Activated naive CD4-positive, alpha-beta T cell treated with anti-CD3 and anti-CD28 coated beads, Interleukin-2, amount 50 U/mL, for 24 hours (primary cell): Measurements from ENCODE around the gene HABP4.

Source experiments
- H3K27ac Mint-ChIP-seq: one replicate; pipeline ENCODE4 v1.8.0; 2021; ENCODE audit warnings: mild to moderate bottlenecking, mixed read lengths
- H3K27me3 Mint-ChIP-seq: one replicate; pipeline ENCODE4 v1.8.0; 2021; ENCODE audit warnings: mixed read lengths
- H3K36me3 Mint-ChIP-seq: one replicate; pipeline ENCODE4 v1.8.0; 2021; ENCODE audit warnings: mixed read lengths
- H3K4me1 Mint-ChIP-seq: one replicate; pipeline ENCODE4 v1.8.0; 2021; ENCODE audit warnings: mixed read lengths
- H3K4me3 Mint-ChIP-seq: one replicate; pipeline ENCODE4 v1.8.0; 2021; ENCODE audit warnings: mild to moderate bottlenecking, mixed read lengths
- H3K9me3 Mint-ChIP-seq: one replicate; pipeline ENCODE4 v1.8.0; 2021; ENCODE audit warnings: mixed read lengths

The HABP4 gene

GRCh38 chr9:96453625-96454024 lies 3.7 kb downstream of the HABP4 start:
- Mint-ChIP-seq H3K27me3 (no peaks in the 10 kb centered on the region), H3K36me3 (peaks cover 5% of the 10 kb centered on the region), H3K9me3 (no peaks in the 10 kb centered on the region), H3K4me1 (peaks cover 28% of the 10 kb centered on the region), H3K4me3 (no peak overlapping the region), H3K27ac (peak overlapping the region; percentile 63)

GRCh38 chr9:96457266-96457665 lies 7.3 kb downstream of the HABP4 start:
- Mint-ChIP-seq H3K36me3 (peaks cover 15% of the 10 kb centered on the region), H3K4me3 (no peak overlapping the region), H3K4me1 (peaks cover 22% of the 10 kb centered on the region), H3K27ac (no peak overlapping the region), H3K9me3 (no peaks in the 10 kb centered on the region), H3K27me3 (no peaks in the 10 kb centered on the region)

GRCh38 chr9:96458226-96458625 lies 8.3 kb downstream of the HABP4 start:
- H3K4me1 Mint-ChIP-seq: peaks cover 16% of the 10 kb centered on the region
- H3K9me3 Mint-ChIP-seq: no peaks in the 10 kb centered on the region
- no peak overlapping the region for H3K27ac Mint-ChIP-seq
- no peaks in the 10 kb centered on the region for H3K27me3 Mint-ChIP-seq
- H3K36me3 Mint-ChIP-seq: peaks cover 15% of the 10 kb centered on the region
- no peak overlapping the region for H3K4me3 Mint-ChIP-seq

GRCh38 chr9:96459268-96460007 lies 9.5 kb downstream of the HABP4 start:
- Mint-ChIP-seq H3K4me1 (peaks cover 8% of the 10 kb centered on the region), H3K9me3 (no peaks in the 10 kb centered on the region), H3K36me3 (peaks cover 14% of the 10 kb centered on the region), H3K4me3 (no peak overlapping the region), H3K27me3 (no peaks in the 10 kb centered on the region), H3K27ac (peak overlapping the region; percentile 18)

- Mint-ChIP-seq H3K27me3 (no peaks in the 10 kb centered on the region), H3K27ac (no peak overlapping the region), H3K36me3 (peaks cover 18% of the 10 kb centered on the region), H3K4me1 (peaks cover 8% of the 10 kb centered on the region), H3K4me3 (no peak overlapping the region), H3K9me3 (no peaks in the 10 kb centered on the region)
These were observed 10.5 kb downstream of the HABP4 start for GRCh38 chr9:96460470-96460869.

- H3K27ac Mint-ChIP-seq: no peak overlapping the region
- H3K4me3 Mint-ChIP-seq: no peak overlapping the region
- H3K4me1 Mint-ChIP-seq: peaks cover 8% of the 10 kb centered on the region
- peaks cover 18% of the 10 kb centered on the region for H3K36me3 Mint-ChIP-seq
- H3K27me3 Mint-ChIP-seq: no peaks in the 10 kb centered on the region
- H3K9me3 Mint-ChIP-seq: no peaks in the 10 kb centered on the region
These were observed 10.9 kb downstream of the HABP4 start for GRCh38 chr9:96460882-96461281.

GRCh38 chr9:96461336-96461735 lies 11.4 kb downstream of the HABP4 start:
- Mint-ChIP-seq H3K27me3 (no peaks in the 10 kb centered on the region), H3K36me3 (peaks cover 18% of the 10 kb centered on the region), H3K4me1 (peaks cover 8% of the 10 kb centered on the region), H3K4me3 (no peak overlapping the region), H3K27ac (no peak overlapping the region), H3K9me3 (no peaks in the 10 kb centered on the region)

- peaks cover 8% of the 10 kb centered on the region for H3K4me1 Mint-ChIP-seq
- no peaks in the 10 kb centered on the region for H3K27me3 Mint-ChIP-seq
- no peaks in the 10 kb centered on the region for H3K9me3 Mint-ChIP-seq
- H3K36me3 Mint-ChIP-seq: peaks cover 20% of the 10 kb centered on the region
- no peak overlapping the region for H3K27ac Mint-ChIP-seq
- no peak overlapping the region for H3K4me3 Mint-ChIP-seq
These were observed 12.6 kb downstream of the HABP4 start for GRCh38 chr9:96462541-96462940.

- Mint-ChIP-seq H3K4me1 (peaks cover 3% of the 10 kb centered on the region), H3K27ac (no peak overlapping the region), H3K27me3 (no peaks in the 10 kb centered on the region), H3K9me3 (no peaks in the 10 kb centered on the region), H3K36me3 (peaks cover 16% of the 10 kb centered on the region), H3K4me3 (no peak overlapping the region)
These were observed 14.5 kb downstream of the HABP4 start for GRCh38 chr9:96464426-96464825.

GRCh38 chr9:96467784-96468183 lies 17.8 kb downstream of the HABP4 start:
- no peaks in the 10 kb centered on the region for H3K9me3 Mint-ChIP-seq
- H3K36me3 Mint-ChIP-seq: peaks cover 13% of the 10 kb centered on the region
- H3K4me1 Mint-ChIP-seq: no peaks in the 10 kb centered on the region
- no peak overlapping the region for H3K27ac Mint-ChIP-seq
- no peaks in the 10 kb centered on the region for H3K27me3 Mint-ChIP-seq
- H3K4me3 Mint-ChIP-seq: no peak overlapping the region

GRCh38 chr9:96476013-96476412 lies 26.0 kb downstream of the HABP4 start:
- Mint-ChIP-seq H3K4me1 (peaks cover 8% of the 10 kb centered on the region), H3K36me3 (peaks cover 8% of the 10 kb centered on the region), H3K4me3 (no peak overlapping the region), H3K27ac (no peak overlapping the region), H3K27me3 (no peaks in the 10 kb centered on the region), H3K9me3 (no peaks in the 10 kb centered on the region)

GRCh38 chr9:96476591-96476990 lies 26.6 kb downstream of the HABP4 start:
- Mint-ChIP-seq H3K36me3 (peaks cover 4% of the 10 kb centered on the region), H3K9me3 (no peaks in the 10 kb centered on the region), H3K4me3 (no peak overlapping the region), H3K27ac (no peak overlapping the region), H3K4me1 (peaks cover 8% of the 10 kb centered on the region), H3K27me3 (no peaks in the 10 kb centered on the region)

- H3K27ac Mint-ChIP-seq: peak overlapping the region; percentile 6
- H3K27me3 Mint-ChIP-seq: no peaks in the 10 kb centered on the region
- peak overlapping the region; percentile 49 for H3K4me3 Mint-ChIP-seq
- peaks cover 12% of the 10 kb centered on the region for H3K4me1 Mint-ChIP-seq
- no peaks in the 10 kb centered on the region for H3K9me3 Mint-ChIP-seq
- H3K36me3 Mint-ChIP-seq: peaks cover 10% of the 10 kb centered on the region
These were observed 28.9 kb downstream of the HABP4 start for GRCh38 chr9:96478829-96479371.

GRCh38 chr9:96480736-96481135 lies 30.8 kb downstream of the HABP4 start:
- H3K36me3 Mint-ChIP-seq: peaks cover 9% of the 10 kb centered on the region
- H3K27ac Mint-ChIP-seq: no peak overlapping the region
- H3K27me3 Mint-ChIP-seq: no peaks in the 10 kb centered on the region
- H3K4me1 Mint-ChIP-seq: peaks cover 12% of the 10 kb centered on the region
- no peak overlapping the region for H3K4me3 Mint-ChIP-seq
- H3K9me3 Mint-ChIP-seq: no peaks in the 10 kb centered on the region

GRCh38 chr9:96482476-96482875 lies 32.5 kb downstream of the HABP4 start:
- peaks cover 12% of the 10 kb centered on the region for H3K4me1 Mint-ChIP-seq
- no peaks in the 10 kb centered on the region for H3K27me3 Mint-ChIP-seq
- H3K9me3 Mint-ChIP-seq: no peaks in the 10 kb centered on the region
- H3K27ac Mint-ChIP-seq: no peak overlapping the region
- H3K4me3 Mint-ChIP-seq: no peak overlapping the region
- peaks cover 9% of the 10 kb centered on the region for H3K36me3 Mint-ChIP-seq

- Mint-ChIP-seq H3K4me3 (no peak overlapping the region), H3K27ac (no peak overlapping the region), H3K4me1 (peaks cover 12% of the 10 kb centered on the region), H3K36me3 (peaks cover 13% of the 10 kb centered on the region), H3K27me3 (no peaks in the 10 kb centered on the region), H3K9me3 (no peaks in the 10 kb centered on the region)
These were observed 33.2 kb downstream of the HABP4 start for GRCh38 chr9:96483197-96483596.
